H1 (cell line): ENCODE measurements around the gene P4HA3. TPM values are rescaled to one million over a fixed set of nuclear protein-coding genes. Genes with fewer than 3 reads are reported as not detected.

Experiments used
- E2F6 ChIP-seq: IDR thresholded peaks from 2 replicates; pipeline ENCODE4 v1.6.1; 2012; ENCODE audit warnings: inconsistent platforms
- GTF2F1 ChIP-seq: IDR thresholded peaks from 2 replicates; pipeline ENCODE4 v1.6.1; 2012; ENCODE audit warnings: low read depth, low read length, improper control_type of control experiment, borderline replicate concordance
- RAD21 ChIP-seq, 2 experiments: IDR thresholded peaks in 1 of 2; conservative IDR thresholded peaks in 1 of 2; 2 replicates each; pipeline ENCODE4 v1.6.1; 2011; ENCODE audit warnings: low read depth in 2 of 2, low read length in 2 of 2, improper control_type of control experiment in 1 of 2, inconsistent platforms in 1 of 2, mild to moderate bottlenecking in 1 of 2, moderate library complexity in 1 of 2
- TBP ChIP-seq: IDR thresholded peaks from 2 replicates; pipeline ENCODE4 v1.6.1; 2011; ENCODE audit warnings: low read depth, low read length, improper control_type of control experiment
- polyA plus RNA-seq, 7 experiments: library from polyadenylated mRNA; depleted of rRNA in 3 of 7; stranded (reverse) in 5 of 7; unstranded in 2 of 7; fragments of >200 nt in 5 of 7; fragments of 200-250 nt in 2 of 7; gene quantifications; 1 replicate in 5 of 7; 2 replicates in 1 of 7; 4 replicates in 1 of 7; pipeline versions ENCODE4 v1.2.1 to v1.2.3, GENCODE V29; 2011 to 2013; ENCODE audit warnings: missing spikeins in 2 of 7, mixed read lengths in 2 of 7
- total RNA-seq: library from RNA; stranded (reverse); fragmentation: NEBNext Ultra II Directional; extraction: Animal tissue kit (Norgen Biotek cat#: 25700); gene quantifications from 2 replicates; pipeline ENCODE4 v1.2.1, GENCODE V29; 2021

P4HA3 gene
- total and polyA plus RNA-seq, 2 of the 8 experiments (the other 6 are each of a cell fraction or from before 2014, with no cell fraction given): 0.06 TPM; not detected in 1

- TF ChIP-seq RAD21 (IDR thresholded peaks at IDR 0.05 in 1 of 2, conservative IDR thresholded peaks at IDR 0.05 in 1 of 2; ENCODE audit: low read depth in 2 of 2, low read length in 2 of 2): peak in 1 of 2 experiments; percentile 19; a peak in 2 of 4 replicates
- peak; percentile 76; the same call in 1 of the 2 replicates for TF ChIP-seq TBP
- TF ChIP-seq GTF2F1: no peak
- peak; percentile 87 for TF ChIP-seq E2F6
Observed at GRCh38 chr11:74311352-74311926, at the start of gene P4HA3 (continued).
